Activated CD8-positive, alpha-beta memory T cell treated with anti-CD3 and anti-CD28 coated beads, Interleukin-2, amount 50 U/mL, for 1 hour (primary cell): ENCODE measurements around the gene PLXDC2.
"Not testable (repeated sequence)": the region's sequence is repeated elsewhere in the genome, so short reads cannot be mapped to it uniquely, and the experiment has no call there.

Experiments used
- DNase-seq: peaks from one replicate; pipeline ENCODE4 v3.0.0-alpha.2; 2020; ENCODE audit errors: extremely low read depth

The PLXDC2 gene

GRCh38 chr10:19979628-19980027 lies 163.4 kb downstream of the PLXDC2 start:
- DNase-seq, result no peak

- DNase-seq, result no peak
These were observed 167.8 kb downstream of the PLXDC2 start for GRCh38 chr10:19983880-19984565.

GRCh38 chr10:19985745-19986144 lies 169.5 kb downstream of the PLXDC2 start:
- DNase-seq, result no peak

GRCh38 chr10:19986591-19986990 lies 170.4 kb downstream of the PLXDC2 start:
- DNase-seq, result no peak

- no peak for DNase-seq
These were observed 171.7 kb downstream of the PLXDC2 start for GRCh38 chr10:19987931-19988330.

GRCh38 chr10:19993714-19994315 lies 177.6 kb downstream of the PLXDC2 start:
- DNase-seq, result no peak

GRCh38 chr10:19998482-19998881 lies 182.2 kb downstream of the PLXDC2 start:
- DNase-seq, result no peak

DNA sequence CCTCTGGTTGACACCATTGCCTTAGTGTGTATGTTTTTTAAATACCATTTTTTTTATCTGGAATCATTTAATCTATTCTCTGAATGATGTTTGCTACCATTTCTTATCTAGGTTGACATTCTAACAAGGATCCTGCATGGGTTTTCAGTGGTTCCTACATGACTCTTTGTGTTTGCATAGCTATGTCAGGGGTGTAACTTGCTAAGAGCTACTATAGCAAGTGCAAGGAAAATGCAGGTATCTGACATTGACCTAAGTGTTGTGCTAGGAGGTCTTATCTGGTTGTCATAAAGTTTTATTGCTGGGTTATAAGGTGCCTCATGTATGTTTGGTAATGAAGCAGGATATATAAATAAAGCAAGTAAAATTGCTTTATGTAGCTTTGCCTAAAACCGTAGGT lies 183.2 kb downstream of the PLXDC2 start:
- no peak for DNase-seq

DNA sequence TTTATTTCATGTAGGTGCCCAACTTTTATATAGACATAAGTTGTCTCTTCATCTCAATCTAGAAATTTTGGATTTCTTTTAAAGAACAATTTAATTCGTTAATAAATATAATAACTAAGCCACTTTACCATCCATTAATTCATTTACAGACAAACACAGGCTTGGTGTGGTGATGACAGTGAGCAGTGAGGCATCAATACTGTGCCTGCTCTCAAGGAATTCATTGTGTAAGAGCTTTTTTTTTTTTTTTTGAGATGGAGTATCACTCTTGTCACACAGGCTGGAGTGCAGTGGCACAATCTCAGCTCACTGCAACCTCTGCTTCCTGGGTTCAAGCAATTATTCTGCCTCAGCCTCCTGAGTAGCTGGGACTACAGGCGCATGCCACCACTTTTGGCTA lies 185.8 kb downstream of the PLXDC2 start:
- not testable (repeated sequence) for DNase-seq

DNA sequence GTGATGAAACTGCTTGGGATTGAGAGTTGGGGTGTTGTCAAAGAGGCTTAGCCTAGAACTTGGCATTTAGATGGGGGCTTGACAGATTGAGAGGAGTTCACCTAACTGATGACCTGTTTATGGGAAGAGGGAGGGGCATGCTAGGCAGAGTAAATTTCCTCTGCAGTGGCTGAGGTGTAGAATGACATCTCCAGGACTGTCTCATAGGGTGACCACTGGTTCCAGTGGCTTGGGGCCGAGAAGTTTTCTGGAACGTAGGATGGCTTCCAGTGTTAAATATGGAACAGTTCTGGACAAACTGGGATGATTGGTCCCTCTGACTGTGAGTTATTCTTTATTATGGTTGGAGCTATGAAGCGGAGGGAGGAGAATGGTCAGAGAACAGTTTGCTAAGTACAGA lies 186.4 kb downstream of the PLXDC2 start:
- DNase-seq, result no peak

- DNase-seq, result no peak
These were observed 187.9 kb downstream of the PLXDC2 start for GRCh38 chr10:20004087-20004523.

DNA sequence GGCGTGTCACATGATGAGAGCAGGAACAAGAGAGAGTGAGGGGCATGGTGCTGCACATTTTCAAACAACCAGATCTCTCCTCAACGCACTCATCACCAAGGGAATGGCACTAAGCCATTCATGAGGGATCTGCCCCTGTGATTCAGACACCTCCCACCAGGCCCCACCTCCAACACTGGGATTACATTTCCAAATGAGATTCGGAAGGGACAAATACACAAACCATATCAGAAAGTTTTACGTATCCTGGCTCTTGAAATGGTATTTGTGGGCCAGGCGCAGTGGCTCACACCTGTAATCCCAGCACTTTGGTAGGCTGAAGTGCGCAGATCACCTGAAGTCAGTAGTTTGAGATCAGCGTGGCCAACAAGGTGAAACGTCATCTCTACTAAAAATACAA lies 189.4 kb downstream of the PLXDC2 start:
- no peak for DNase-seq

GRCh38 chr10:20006169-20006870 lies 190.1 kb downstream of the PLXDC2 start:
- DNase-seq, result no peak

- DNase-seq, result no peak
These were observed 191.2 kb downstream of the PLXDC2 start for GRCh38 chr10:20007426-20007825.

GRCh38 chr10:20013991-20014750 lies 197.9 kb downstream of the PLXDC2 start:
- no peak for DNase-seq

DNA sequence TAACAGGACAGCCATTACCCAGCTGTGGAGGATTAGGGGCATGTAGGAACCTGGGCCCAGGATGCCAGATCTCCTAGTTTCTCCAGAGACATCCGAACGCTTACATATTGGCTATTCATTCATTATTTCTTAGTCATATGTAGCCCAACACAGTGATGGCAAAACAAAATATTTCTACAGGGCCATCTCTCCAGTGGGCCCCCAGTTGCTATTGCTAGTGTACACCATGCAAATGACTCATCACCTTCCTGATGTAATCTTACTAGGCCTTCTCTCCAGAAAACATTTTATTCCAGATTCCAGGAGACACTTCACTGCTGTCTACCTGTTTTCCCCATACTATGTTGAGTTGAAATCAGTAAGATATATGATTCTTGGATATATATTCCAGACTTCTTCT lies 201.7 kb downstream of the PLXDC2 start:
- no peak for DNase-seq

- DNase-seq, result no peak
These were observed 204.4 kb downstream of the PLXDC2 start for GRCh38 chr10:20020677-20021076.

DNA sequence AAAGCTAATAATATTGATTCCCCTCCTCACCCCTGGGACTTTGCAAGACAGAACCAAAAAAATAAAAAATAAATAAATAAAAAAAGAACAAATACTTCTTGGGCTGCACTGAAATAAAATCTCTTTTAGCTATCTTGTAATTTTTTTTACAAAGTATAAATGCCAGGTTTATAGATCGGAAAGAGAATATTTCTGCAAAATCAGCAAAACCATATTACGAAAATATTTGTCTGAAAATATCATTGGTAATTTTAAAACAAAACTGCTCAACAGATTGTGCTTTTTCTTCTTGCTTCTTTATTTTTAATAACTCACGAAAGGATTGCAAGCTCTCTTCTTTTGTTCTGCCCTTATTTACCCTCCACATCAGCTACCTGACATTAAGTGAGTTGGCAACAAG lies 213.3 kb downstream of the PLXDC2 start:
- no peak for DNase-seq

DNA sequence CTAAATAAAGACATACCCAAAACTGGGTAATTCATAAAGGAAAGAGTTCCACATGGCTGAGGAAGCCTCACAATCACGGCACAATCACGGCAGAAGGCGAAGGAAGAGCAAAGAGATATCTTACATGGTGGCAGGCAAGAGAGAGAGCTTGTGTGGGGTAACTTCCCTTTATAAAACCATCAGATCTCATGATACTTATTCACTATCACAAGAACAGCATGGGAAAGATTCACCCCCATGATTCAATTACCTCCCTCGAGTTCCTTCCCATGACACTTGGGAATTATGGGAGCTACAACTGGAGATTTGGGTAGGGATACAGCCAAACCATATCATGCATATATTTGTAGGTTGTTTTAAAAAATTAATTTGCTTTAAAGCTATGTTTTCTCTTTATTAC lies 217.2 kb downstream of the PLXDC2 start:
- DNase-seq, result no peak

DNA sequence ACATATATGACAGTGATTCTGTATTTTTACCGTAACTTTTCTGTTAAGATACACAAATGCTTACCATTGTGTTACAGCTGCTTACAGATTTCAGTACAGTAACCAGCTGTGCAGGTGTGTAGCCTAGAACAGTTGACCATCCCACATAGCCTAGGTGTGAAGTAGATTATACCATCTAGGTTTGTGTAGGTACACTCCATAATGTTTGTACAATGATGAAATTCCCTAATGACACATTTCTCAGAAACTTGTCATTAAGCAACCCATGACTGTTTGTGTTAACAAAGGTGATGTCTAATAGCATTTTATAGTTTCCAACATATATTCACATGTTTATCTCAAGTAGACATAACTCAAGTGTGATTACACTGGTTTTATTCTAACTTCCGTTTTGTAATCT lies 218.5 kb downstream of the PLXDC2 start:
- DNase-seq, result no peak

DNA sequence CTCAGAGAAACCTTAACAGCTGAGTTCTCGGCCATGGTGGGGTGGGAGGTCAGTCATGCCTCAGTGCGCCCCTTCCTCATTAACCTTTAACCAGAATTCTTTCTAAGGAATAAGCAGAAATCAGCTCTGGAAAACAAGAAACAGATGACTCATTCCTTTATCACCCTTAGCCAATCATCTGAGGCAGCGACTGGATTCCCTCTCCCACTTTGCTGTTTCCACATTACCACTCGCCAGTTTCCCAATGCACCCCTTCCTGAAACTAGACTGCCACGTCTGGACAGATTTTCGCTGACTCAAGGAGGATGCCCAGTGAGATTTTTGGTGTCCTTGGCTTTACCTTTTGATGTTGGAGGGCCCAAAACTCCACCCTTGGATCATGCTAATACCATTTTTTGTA lies 223.8 kb downstream of the PLXDC2 start:
- no peak for DNase-seq

- DNase-seq, result no peak
These were observed 225.7 kb downstream of the PLXDC2 start for GRCh38 chr10:20041931-20042330.
